ENCODE data around the gene SVEP1.

SVEP1 gene

DNA sequence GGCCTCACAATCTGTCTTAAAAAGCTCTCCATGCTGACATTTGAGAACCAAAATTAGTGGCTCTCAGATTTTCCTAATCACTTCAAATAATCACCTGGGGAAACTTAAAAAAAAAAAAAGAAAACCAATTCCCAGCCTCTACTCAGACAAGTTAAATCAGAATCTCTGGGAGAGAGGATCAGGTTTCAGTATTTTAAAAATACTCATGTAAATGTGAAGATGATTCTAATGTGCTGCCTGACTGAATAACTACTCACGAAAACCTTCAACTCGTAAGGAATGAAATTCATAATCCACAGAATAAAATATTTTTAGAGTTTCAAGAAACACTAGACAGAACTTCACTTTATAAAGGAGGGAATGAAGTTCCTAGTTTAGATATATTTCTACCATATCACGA is 114.4 kb downstream of the SVEP1 start:
- in situ Hi-C loops (cut with MboI; ENCODE audit: low sequenced_read_pairs, unreplicated experiment): no loop called here

DNA sequence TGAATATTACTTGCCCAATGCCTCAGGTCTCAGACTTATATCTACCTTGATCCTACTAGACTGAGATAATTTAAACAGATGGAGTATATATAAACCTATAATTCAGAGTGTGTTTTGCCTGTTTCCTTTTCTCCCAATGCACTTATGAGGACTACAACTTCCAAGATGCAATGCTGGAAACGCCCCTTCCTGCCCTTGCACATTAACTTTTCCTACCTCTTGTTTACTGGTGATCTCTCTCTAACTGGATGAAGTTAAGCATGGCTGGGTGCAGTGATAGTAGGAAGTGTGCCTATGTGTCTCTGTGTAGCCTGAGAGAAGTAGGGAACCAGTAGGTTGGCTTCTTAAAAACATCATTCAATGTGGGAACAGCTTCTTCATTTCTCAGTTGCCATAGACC is 115.2 kb downstream of the SVEP1 start:
- in situ Hi-C loops (cut with MboI; ENCODE audit: low sequenced_read_pairs, unreplicated experiment): no loop called here
- DNase-seq (ENCODE audit: low spot score): no peak
- TF ChIP-seq, protein P1, sequence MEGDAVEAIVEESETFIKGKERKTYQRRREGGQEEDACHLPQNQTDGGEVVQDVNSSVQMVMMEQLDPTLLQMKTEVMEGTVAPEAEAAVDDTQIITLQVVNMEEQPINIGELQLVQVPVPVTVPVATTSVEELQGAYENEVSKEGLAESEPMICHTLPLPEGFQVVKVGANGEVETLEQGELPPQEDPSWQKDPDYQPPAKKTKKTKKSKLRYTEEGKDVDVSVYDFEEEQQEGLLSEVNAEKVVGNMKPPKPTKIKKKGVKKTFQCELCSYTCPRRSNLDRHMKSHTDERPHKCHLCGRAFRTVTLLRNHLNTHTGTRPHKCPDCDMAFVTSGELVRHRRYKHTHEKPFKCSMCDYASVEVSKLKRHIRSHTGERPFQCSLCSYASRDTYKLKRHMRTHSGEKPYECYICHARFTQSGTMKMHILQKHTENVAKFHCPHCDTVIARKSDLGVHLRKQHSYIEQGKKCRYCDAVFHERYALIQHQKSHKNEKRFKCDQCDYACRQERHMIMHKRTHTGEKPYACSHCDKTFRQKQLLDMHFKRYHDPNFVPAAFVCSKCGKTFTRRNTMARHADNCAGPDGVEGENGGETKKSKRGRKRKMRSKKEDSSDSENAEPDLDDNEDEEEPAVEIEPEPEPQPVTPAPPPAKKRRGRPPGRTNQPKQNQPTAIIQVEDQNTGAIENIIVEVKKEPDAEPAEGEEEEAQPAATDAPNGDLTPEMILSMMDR (IDR thresholded peaks at IDR 0.05; ENCODE audit: borderline replicate concordance, control extremely low read depth, extremely low read depth, insufficient read depth, missing control alignments): no peak

More for the DNA sequence above, 114.4 kb downstream of the SVEP1 start:
- DNase-seq (ENCODE audit: low spot score): no peak
- TF ChIP-seq, protein P1 (IDR thresholded peaks at IDR 0.05; ENCODE audit: borderline replicate concordance, control extremely low read depth, extremely low read depth, insufficient read depth, missing control alignments): no peak

DNA sequence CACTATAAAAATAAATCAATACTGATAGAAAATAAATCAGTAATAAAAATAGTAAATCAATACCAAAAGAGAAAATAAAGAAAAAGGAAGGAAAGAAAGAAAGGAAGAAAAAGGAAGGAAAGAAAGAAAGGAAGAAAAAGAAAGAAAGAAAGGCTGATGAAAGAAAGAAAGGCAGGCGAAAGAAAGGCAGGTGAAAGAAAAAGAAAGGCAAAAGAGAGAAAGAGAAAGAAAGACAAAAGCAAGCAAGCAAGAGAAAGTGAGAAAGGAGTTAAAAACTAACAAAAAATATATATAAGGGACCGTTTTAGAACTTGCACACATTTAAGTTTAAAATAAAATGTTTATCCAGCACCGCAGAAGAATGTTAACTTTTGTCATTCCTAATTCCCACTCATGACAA is 116.0 kb downstream of the SVEP1 start:
- in situ Hi-C loops (cut with MboI; ENCODE audit: low sequenced_read_pairs, unreplicated experiment): no loop called here
- TF ChIP-seq, protein P1 (IDR thresholded peaks at IDR 0.05; ENCODE audit: borderline replicate concordance, control extremely low read depth, extremely low read depth, insufficient read depth, missing control alignments): no peak

DNA sequence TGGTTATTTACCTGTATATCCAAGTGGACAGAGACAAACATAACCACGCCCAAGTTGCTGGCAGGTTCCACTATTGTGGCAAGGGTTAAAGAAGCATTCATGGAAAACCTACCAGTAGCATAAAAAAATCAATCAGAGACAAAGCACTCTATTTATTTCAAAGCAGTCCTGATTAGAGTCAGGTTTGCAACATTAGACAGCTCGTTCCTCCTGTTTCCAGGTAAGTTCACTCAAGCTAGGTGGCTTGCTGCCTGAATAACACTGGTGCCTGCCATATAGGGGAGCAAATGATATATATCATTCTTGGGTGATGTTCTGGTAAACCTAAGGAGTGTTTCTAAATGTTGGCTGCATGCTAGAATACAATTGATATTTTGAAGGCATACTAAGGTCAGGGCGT is 122.3 kb downstream of the SVEP1 start:
- in situ Hi-C loops (cut with MboI; ENCODE audit: low sequenced_read_pairs, unreplicated experiment): no loop called here
- TF ChIP-seq, protein P1 (IDR thresholded peaks at IDR 0.05; ENCODE audit: borderline replicate concordance, control extremely low read depth, extremely low read depth, insufficient read depth, missing control alignments): no peak
- no peak for DNase-seq (ENCODE audit: low spot score)

More for the DNA sequence above, 116.0 kb downstream of the SVEP1 start:
- no peak for DNase-seq (ENCODE audit: low spot score)

DNA sequence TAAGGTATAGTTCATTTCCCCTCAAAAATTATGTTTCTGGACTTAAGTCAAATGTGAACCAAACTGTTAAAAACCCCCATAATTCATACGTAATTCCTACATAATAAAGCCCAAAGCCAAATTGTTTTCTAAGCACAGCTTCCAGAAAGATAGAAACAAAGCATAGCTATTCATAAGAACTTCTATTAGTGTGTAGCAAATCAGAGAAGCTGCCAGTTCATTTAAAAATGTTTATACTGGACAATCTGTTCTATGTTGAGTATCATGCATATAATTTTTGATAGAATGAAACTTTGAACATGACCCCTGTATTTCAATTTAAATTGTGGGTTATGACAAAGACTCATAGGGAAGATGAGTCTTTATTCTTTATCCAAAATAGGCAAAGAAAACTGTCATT is 122.9 kb downstream of the SVEP1 start:
- in situ Hi-C loops (cut with MboI; ENCODE audit: low sequenced_read_pairs, unreplicated experiment): no loop called here
- TF ChIP-seq, protein P1 (IDR thresholded peaks at IDR 0.05; ENCODE audit: borderline replicate concordance, control extremely low read depth, extremely low read depth, insufficient read depth, missing control alignments): no peak
- no peak for DNase-seq (ENCODE audit: low spot score)

DNA sequence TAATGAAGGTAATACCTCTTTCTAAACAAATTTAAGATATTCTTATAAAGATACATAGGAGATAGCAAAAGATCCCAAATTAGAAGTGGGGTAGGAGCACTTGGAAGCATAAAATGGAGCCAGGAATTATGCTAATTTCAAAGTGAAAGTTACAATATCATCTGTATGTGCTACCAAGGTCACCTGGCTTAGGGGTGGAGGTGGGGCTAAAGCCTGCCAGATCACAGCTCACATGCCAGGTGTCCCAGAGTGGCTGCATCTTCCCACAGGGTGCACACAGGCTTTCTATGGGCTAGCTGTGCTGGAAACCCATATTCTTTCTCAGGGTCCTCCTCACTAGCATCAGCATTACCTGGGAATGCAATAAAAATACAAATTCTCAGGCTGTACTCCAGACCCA is 123.7 kb downstream of the SVEP1 start:
- in situ Hi-C loops (cut with MboI; ENCODE audit: low sequenced_read_pairs, unreplicated experiment): no loop called here
- TF ChIP-seq, protein P1 (IDR thresholded peaks at IDR 0.05; ENCODE audit: borderline replicate concordance, control extremely low read depth, extremely low read depth, insufficient read depth, missing control alignments): no peak
- no peak for DNase-seq (ENCODE audit: low spot score)

All from GM13976 (cell line).